Activated T-helper 1 cell treated with anti-CD3 and anti-CD28 coated beads, Interleukin-12 subunit alpha, Interleukin-12 subunit beta, Interleukin-2, Interleukin-4 antibody, amounts not matched to agents 30 ng/mL and 10 ng/mL and 1 ng/mL, durations not matched to agents 14 hours and 24 hours and 36 hours (primary cell): ENCODE data around the gene UBE2O. TPM values are rescaled to one million over a fixed set of nuclear protein-coding genes. Genes with fewer than 3 reads are reported as not detected.
"Not testable (repeated sequence)": the region's sequence is repeated elsewhere in the genome, so short reads cannot be mapped to it uniquely, and the experiment has no call there.

ENCODE experiments used
- DNase-seq: peaks from one replicate; pipeline ENCODE4 v3.0.0; 2021; ENCODE audit warnings: low spot score
- H3K27ac Mint-ChIP-seq: one replicate; pipeline ENCODE4 v1.8.0; 2021; ENCODE audit warnings: mild to moderate bottlenecking, mixed read lengths
- H3K27me3 Mint-ChIP-seq: one replicate; pipeline ENCODE4 v1.8.0; 2022; ENCODE audit warnings: mild to moderate bottlenecking, moderate library complexity, mixed read lengths; ENCODE audit not compliant: insufficient read depth
- H3K36me3 Mint-ChIP-seq: one replicate; pipeline ENCODE4 v1.8.0; 2021; ENCODE audit warnings: low read depth, mixed read lengths
- H3K4me1 Mint-ChIP-seq: one replicate; pipeline ENCODE4 v1.8.0; 2021; ENCODE audit warnings: low read depth, mixed read lengths
- H3K4me3 Mint-ChIP-seq: one replicate; pipeline ENCODE4 v1.8.0; 2021; ENCODE audit warnings: mild to moderate bottlenecking, moderate library complexity, mixed read lengths
- H3K9me3 Mint-ChIP-seq: one replicate; pipeline ENCODE4 v1.8.0; 2021; ENCODE audit warnings: mixed read lengths
- intact Hi-C: fragments of 100-400 bp; cut with micrococcal nuclease; formaldehyde crosslinking; loops from one replicate; pipeline ENCODE4 v1.15.1; 2024
- total RNA-seq: library from RNA; stranded (reverse); gene quantifications from 2 replicates; pipeline ENCODE4 v1.2.3, GENCODE V29; 2022

UBE2O gene
- total RNA-seq, 1 donor from 2014 or later = 45.1 TPM

DNA sequence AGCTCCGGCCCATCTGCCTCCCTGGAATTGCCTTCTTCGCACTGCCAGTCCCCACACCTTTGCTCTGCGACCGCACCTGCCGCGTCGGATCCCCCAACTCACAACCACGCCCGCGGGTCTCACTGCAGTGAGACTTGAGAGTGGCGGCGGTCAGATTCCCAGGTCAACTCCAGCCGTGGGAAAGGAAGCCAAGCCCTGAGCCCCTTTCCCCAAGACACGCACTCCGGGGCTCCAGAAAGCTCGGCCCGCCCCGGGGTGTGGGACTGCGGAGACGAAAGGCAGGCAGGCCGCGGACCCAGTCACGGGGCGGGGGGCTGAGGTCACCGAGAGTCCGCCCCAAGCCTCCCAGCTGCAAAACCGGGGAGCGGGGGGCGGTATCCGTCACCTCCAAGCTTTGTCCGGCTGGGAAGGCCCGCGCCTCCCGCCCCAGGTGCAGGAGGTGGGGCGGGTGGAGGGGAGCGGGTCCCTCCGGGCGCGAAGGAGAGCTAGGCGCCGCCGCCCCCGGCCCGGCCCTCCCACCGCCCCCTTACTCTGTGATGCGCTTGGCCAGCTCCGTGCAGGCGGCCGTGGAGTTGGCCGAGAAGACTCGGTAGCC is 99.9 kb downstream of the UBE2O start:
- peak; percentile 19 for DNase-seq
- peaks cover 3% of the 10 kb centered on the region for H3K27me3 Mint-ChIP-seq
- H3K4me3 Mint-ChIP-seq = peak overlapping the region; percentile 93
- H3K9me3 Mint-ChIP-seq = no peaks in the 10 kb centered on the region
- H3K4me1 Mint-ChIP-seq = peaks cover 28% of the 10 kb centered on the region
- intact Hi-C loops = loop anchor here (5.0 to 10.0 kb wide), 2 partner anchors 152 to 204 kb away; partner anchors contain the start of gene RHBDF2
- peak overlapping the region; percentile 99 for H3K27ac Mint-ChIP-seq
- H3K36me3 Mint-ChIP-seq = no peaks in the 10 kb centered on the region

DNA sequence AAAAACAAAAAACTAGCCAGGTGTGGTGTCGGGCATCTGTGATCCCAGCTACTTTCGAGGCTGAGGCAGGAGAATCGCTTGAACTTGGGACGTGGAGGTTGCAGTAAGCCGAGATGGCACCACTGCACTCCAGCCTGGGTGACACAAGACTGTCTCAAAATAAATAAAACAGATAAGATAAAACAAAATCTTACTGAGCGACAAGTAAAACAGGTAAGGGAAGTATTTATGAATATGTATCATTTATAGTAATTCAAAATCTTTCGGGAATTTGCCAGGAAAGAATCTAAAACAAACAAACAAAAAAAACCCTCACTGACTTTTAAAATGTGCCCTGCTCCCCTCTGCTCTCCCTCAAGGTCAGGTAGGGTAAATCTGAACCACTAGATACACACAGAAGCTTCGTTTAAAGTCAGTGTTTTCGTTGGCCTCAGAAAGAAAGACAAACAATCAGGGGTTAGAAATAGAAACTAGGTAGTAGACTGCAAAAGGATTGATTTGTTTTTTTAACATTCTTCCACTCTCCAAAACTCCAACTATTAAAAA is 101.4 kb downstream of the UBE2O start:
- no peak for DNase-seq
- H3K9me3 Mint-ChIP-seq = no peaks in the 10 kb centered on the region
- H3K36me3 Mint-ChIP-seq = peaks cover 8% of the 10 kb centered on the region
- intact Hi-C loops = loop anchor here (5.0 to 10.0 kb wide), 2 partner anchors 153 to 206 kb away; partner anchors contain the start of gene RHBDF2
- H3K4me3 Mint-ChIP-seq = peak overlapping the region; percentile 93
- H3K27me3 Mint-ChIP-seq = no peaks in the 10 kb centered on the region
- H3K27ac Mint-ChIP-seq = no peak overlapping the region
- H3K4me1 Mint-ChIP-seq = peaks cover 28% of the 10 kb centered on the region

DNA sequence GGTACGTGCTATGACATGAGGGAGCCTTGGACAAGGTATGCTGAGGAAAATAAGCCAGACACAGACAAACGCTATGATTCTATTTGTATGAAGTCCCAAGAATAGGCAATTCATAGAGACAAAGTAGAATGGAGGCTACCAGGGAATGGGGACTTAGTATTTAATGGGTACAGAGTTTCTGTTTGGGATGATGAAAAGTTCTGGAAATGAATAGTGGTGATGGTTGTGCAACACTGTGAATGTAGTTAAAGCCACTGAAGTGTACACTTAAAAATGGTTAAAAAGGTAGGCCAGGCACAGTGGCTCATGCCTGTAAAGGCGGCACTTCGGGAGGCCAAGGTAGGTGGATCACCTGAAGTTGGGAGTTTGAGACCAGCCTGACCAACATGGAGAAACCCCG is 102.5 kb downstream of the UBE2O start:
- Mint-ChIP-seq H3K4me3 (no peak overlapping the region), H3K36me3 (peaks cover 12% of the 10 kb centered on the region), H3K9me3 (no peaks in the 10 kb centered on the region), H3K27me3 (no peaks in the 10 kb centered on the region), H3K27ac (no peak overlapping the region), H3K4me1 (peaks cover 28% of the 10 kb centered on the region)
- no peak for DNase-seq
- intact Hi-C loops = loop anchor here (5.0 to 10.0 kb wide), 2 partner anchors 154 to 207 kb away; partner anchors contain the start of gene RHBDF2

DNA sequence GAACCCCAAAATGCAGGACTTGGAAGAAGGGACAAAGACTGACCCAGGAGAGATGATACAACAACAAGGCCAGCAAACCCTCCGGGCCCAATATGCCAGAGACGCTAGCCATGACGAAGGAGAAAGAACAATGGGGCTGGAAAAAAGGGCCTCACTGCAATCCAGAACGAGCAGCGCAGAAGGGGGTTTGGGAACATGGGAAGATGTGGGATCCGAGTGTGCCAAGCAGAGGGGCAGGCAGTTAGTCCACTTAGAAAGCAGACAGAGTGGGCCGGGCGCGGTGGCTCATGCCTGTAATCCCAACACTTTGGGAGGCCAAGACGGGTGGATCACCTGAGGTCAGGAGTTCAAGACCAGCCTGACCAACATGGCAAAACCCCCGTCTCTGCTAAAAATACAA is 106.0 kb downstream of the UBE2O start:
- H3K27ac Mint-ChIP-seq, H3K4me1 Mint-ChIP-seq, DNase-seq, intact Hi-C loops, H3K27me3 Mint-ChIP-seq, H3K9me3 Mint-ChIP-seq, H3K4me3 Mint-ChIP-seq: not testable (repeated sequence)
- H3K36me3 Mint-ChIP-seq = peaks cover 17% of the 10 kb centered on the region

DNA sequence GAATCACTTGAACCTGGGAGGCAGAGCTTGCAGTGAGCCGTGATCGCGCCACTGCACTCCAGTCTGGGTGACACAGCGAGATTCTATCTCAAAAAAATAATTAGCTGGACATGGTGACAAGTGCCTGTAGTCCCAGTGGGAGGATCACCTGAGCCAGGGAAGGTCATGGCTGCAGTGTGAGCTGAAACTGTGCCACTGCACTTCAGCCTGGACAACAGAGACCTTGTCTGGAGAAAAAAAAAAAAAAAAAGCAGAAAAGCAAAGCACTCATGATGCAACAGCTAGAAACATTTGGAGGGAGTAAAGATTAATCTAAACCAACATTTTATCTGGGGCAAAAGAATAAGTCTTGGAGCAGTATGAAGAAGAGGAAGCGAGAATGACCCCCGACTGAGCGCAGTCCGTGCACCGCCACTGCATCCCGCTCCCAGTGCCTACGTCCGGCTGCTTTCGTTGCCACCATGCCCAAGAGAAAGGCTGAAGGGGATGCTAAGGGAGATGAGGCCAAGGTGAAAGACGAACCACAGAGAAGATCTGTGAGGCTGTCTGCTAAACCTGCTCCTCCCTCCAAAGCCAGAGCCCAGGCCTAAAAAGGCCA is 107.5 kb downstream of the UBE2O start:
- no peaks in the 10 kb centered on the region for H3K4me1 Mint-ChIP-seq
- intact Hi-C loops = no loop called here

DNA sequence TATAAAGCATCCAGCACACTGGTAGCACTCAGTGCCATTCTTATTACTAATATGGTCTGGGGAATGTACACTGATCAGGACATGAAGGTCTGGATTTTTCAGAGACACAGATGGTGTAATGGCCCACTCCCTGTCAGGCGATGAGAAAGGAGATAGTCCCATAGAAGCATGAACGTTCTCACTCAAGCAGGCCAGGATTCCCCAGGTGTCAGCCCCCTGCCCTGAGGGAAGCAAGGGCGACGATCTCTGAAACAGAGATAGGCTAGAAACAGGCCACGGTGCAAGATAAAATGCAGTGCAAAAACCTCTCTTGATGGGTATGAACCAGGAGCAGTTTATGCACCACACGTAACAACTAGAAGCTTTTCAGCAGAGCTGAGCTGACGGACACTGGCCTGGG is 109.8 kb downstream of the UBE2O start:
- no peak overlapping the region for H3K4me3 Mint-ChIP-seq

More for the DNA sequence above, 107.5 kb downstream of the UBE2O start:
- no peak overlapping the region for H3K27ac Mint-ChIP-seq
- H3K4me3 Mint-ChIP-seq = no peak overlapping the region
- peaks cover 24% of the 10 kb centered on the region for H3K36me3 Mint-ChIP-seq
- no peak for DNase-seq
- no peaks in the 10 kb centered on the region for H3K27me3 Mint-ChIP-seq
- H3K9me3 Mint-ChIP-seq = no peaks in the 10 kb centered on the region

DNA sequence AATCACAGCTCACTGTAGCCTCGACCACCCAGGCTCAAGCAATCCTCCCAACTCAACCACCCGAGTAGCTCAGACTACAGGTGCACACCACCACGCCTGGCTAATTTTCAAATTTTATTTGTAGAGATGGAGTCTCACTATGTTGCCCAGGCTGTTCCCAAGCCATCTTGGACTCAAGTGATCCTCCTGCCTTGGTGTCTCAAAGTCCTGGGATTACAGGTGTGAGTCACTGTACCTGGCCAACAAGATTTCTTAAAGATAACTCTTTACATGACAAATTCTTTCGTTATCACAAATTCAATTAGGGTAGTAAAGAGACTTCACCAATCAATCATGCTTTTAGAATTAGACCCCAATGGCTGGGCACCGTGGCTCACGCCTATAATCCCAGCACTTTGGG is 111.7 kb downstream of the UBE2O start:
- intact Hi-C loops = no loop called here
- H3K4me1 Mint-ChIP-seq = peaks cover 5% of the 10 kb centered on the region
- no peak overlapping the region for H3K4me3 Mint-ChIP-seq
- H3K27me3 Mint-ChIP-seq = no peaks in the 10 kb centered on the region
- H3K36me3 Mint-ChIP-seq = peaks cover 16% of the 10 kb centered on the region
- H3K9me3 Mint-ChIP-seq = no peaks in the 10 kb centered on the region
- no peak overlapping the region for H3K27ac Mint-ChIP-seq
- DNase-seq = no peak

More for the DNA sequence above, 109.8 kb downstream of the UBE2O start:
- Mint-ChIP-seq H3K4me1 (no peaks in the 10 kb centered on the region), H3K36me3 (peaks cover 27% of the 10 kb centered on the region), H3K27me3 (no peaks in the 10 kb centered on the region), H3K9me3 (no peaks in the 10 kb centered on the region), H3K27ac (no peak overlapping the region)
- no peak for DNase-seq
- intact Hi-C loops = no loop called here

Other genes starting within 250 kb of the UBE2O start
- gene RNF157, start 212.7 kb downstream of the UBE2O start, total RNA-seq = 50.4 and 51.7 TPM in 2 replicates
- gene UBALD2, start 187.8 kb downstream of the UBE2O start, total RNA-seq = 206 and 217 TPM in 2 replicates
- gene QRICH2, start 144.9 kb downstream of the UBE2O start, total RNA-seq = 2.7 and 3.3 TPM in 2 replicates
- 41.2 and 44.0 TPM in 2 replicates for gene PRPSAP1, start 99.2 kb downstream of the UBE2O start, total RNA-seq
- 16.5 and 17.8 TPM in 2 replicates for gene SPHK1, start 68.5 kb downstream of the UBE2O start, total RNA-seq
- not detected in 2 replicates for gene AANAT, start 14.5 kb upstream of the UBE2O start, total RNA-seq
- gene RHBDF2, start 48.3 kb upstream of the UBE2O start, total RNA-seq = 53.2 and 53.7 TPM in 2 replicates
- not detected in 2 replicates for gene CYGB, start 84.6 kb upstream of the UBE2O start, total RNA-seq
- gene PRCD, start 86.9 kb upstream of the UBE2O start, total RNA-seq = not detected in 2 replicates
- gene ST6GALNAC2, start 132.7 kb upstream of the UBE2O start, total RNA-seq = not detected in 2 replicates
- gene ST6GALNAC1, start 190.6 kb upstream of the UBE2O start, total RNA-seq = 0.78 and 0.83 TPM in 2 replicates